IMR-90 (cell line): ENCODE results near the gene FSTL5.

ENCODE experiments used
- BHLHE40 ChIP-seq: fragments of 150-350 bp; IDR thresholded peaks from 2 replicates; pipeline ENCODE4 v1.6.1; 2016; ENCODE audit warnings: mild to moderate bottlenecking, low read depth, low read length
- CEBPB ChIP-seq: IDR thresholded peaks from 2 replicates; pipeline ENCODE4 v1.6.1; 2012; ENCODE audit warnings: low read depth, low read length, improper control_type of control experiment
- CTCF ChIP-seq: conservative IDR thresholded peaks from 2 replicates; pipeline ENCODE4 v1.5.1; 2012; ENCODE audit warnings: mild to moderate bottlenecking, low read depth, low read length, improper control_type of control experiment
- FOS ChIP-seq: fragments of 150-350 bp; IDR thresholded peaks from 2 replicates; pipeline ENCODE4 v1.6.1; 2016; ENCODE audit warnings: low read depth, low read length
- MAFK ChIP-seq: IDR thresholded peaks from 2 replicates; pipeline ENCODE4 v1.6.1; 2012; ENCODE audit warnings: low read depth, low read length, improper control_type of control experiment
- NFE2L2 ChIP-seq: fragments of 150-350 bp; IDR thresholded peaks from 2 replicates; pipeline ENCODE4 v1.6.1; 2016; ENCODE audit warnings: low read depth, mild to moderate bottlenecking, low read length
- POLR2A ChIP-seq: IDR thresholded peaks from 2 replicates; pipeline ENCODE4 v1.6.1; 2012; ENCODE audit warnings: mild to moderate bottlenecking, low read depth, low read length
- RAD21 ChIP-seq: IDR thresholded peaks from 2 replicates; pipeline ENCODE4 v1.6.1; 2012; ENCODE audit warnings: low read length, improper control_type of control experiment
- RCOR1 ChIP-seq: IDR thresholded peaks from 2 replicates; pipeline ENCODE4 v1.6.1; 2012; ENCODE audit warnings: mild to moderate bottlenecking, low read length, improper control_type of control experiment; ENCODE audit not compliant: insufficient replicate concordance
- RFX5 ChIP-seq: IDR thresholded peaks from 2 replicates; pipeline ENCODE4 v1.8.0; 2012; ENCODE audit warnings: low read depth, mild to moderate bottlenecking, low read length, moderate library complexity
- USF2 ChIP-seq: fragments of 150-350 bp; IDR thresholded peaks from 2 replicates; pipeline ENCODE4 v1.6.1; 2017; ENCODE audit warnings: mild to moderate bottlenecking, antibody characterized with exemption, low read length, low read depth

- TF ChIP-seq CTCF: no peak
- TF ChIP-seq POLR2A: no peak
- no peak for TF ChIP-seq NFE2L2
- no peak for TF ChIP-seq MAFK
- TF ChIP-seq USF2: no peak
- TF ChIP-seq RCOR1: no peak
- TF ChIP-seq FOS: no peak
- no peak for TF ChIP-seq BHLHE40
- TF ChIP-seq CEBPB: no peak
- TF ChIP-seq RAD21: no peak
- TF ChIP-seq RFX5: no peak
Observed at GRCh38 chr4:162162672-162163071, 1.1 kb downstream of the FSTL5 start.
